OCI-LY7 (cell line): ENCODE results near the gene OR2T2. TPM values are rescaled to one million over a fixed set of nuclear protein-coding genes. Genes with fewer than 3 reads are reported as not detected.
A peak's percentile ranks its signal among the peaks of the same experiment; 100 is the strongest.
"Not testable (repeated sequence)": the region's sequence is repeated elsewhere in the genome, so short reads cannot be mapped to it uniquely, and the experiment has no call there.

Source experiments
- BruUV-seq: library from RNA; stranded (reverse); fragments of 400-500 nt; replicated peaks from 2 replicates; lab custom pipeline; 2021; lab: Mats Ljungman, UMichigan
- CTCF ChIA-PET: fragments of 300-600 bp; sonication (Branson Sonifier 250); formaldehyde crosslinking; loops from one replicate; lab custom pipeline; 2022; ENCODE audit warnings: antibody characterized with exemption; ENCODE audit not compliant: unreplicated experiment; lab: Charles Lee
- POLR2A ChIA-PET: fragments of 300-600 bp; sonication (Branson Sonifier 250); formaldehyde crosslinking; loops from one replicate; lab custom pipeline; 2022; ENCODE audit warnings: antibody characterized with exemption; lab: Charles Lee
- DNase-seq: peaks from one replicate; pipeline ENCODE4 v3.0.0-alpha.2; 2015; ENCODE audit warnings: low spot score
- H2AFZ ChIP-seq: fragments of 200-600 bp; sonication (generic), shearing (Covaris generic); 2 replicates; pipeline ENCODE4 v1.6.1; 2014; ENCODE audit warnings: mild to moderate bottlenecking, antibody characterized with exemption, low read length, moderate library complexity
- H3K27ac ChIP-seq: fragments of 200-600 bp; sonication (generic); 2 replicates; pipeline ENCODE4 v1.5.1; 2014; ENCODE audit warnings: mixed run types, low read depth, mild to moderate bottlenecking, moderate library complexity, low read length, inconsistent platforms; ENCODE audit not compliant: poor library complexity, severe bottlenecking
- H3K36me3 ChIP-seq: fragments of 200-600 bp; sonication (generic); 2 replicates; pipeline ENCODE4 v1.6.1; 2014; ENCODE audit warnings: mild to moderate bottlenecking, antibody characterized with exemption, low read length, moderate library complexity, mixed read lengths; ENCODE audit not compliant: insufficient read depth
- H3K4me1 ChIP-seq: fragments of 200-600 bp; sonication (generic); 2 replicates; pipeline ENCODE4 v1.5.1; 2014; ENCODE audit warnings: mild to moderate bottlenecking, low read length; ENCODE audit not compliant: insufficient read depth, poor library complexity, severe bottlenecking
- H3K4me2 ChIP-seq: fragments of 200-600 bp; sonication (generic); 2 replicates; pipeline ENCODE4 v1.6.1; 2014; ENCODE audit warnings: mild to moderate bottlenecking, low read length
- H3K4me3 ChIP-seq: fragments of 200-600 bp; sonication (generic); 2 replicates; pipeline ENCODE4 v1.5.1; 2014; ENCODE audit warnings: mild to moderate bottlenecking, low read depth, low read length; ENCODE audit not compliant: poor library complexity, severe bottlenecking
- H3K79me2 ChIP-seq: fragments of 200-600 bp; sonication (generic); 2 replicates; pipeline ENCODE4 v1.6.1; 2016; ENCODE audit warnings: low read depth, mild to moderate bottlenecking, low read length, moderate library complexity, mixed read lengths; ENCODE audit not compliant: insufficient read depth
- H3K9me2 ChIP-seq: fragments of 200-600 bp; sonication (generic); 2 replicates; pipeline ENCODE4 v1.6.1; 2016; ENCODE audit warnings: mild to moderate bottlenecking, low read length, mixed read lengths; ENCODE audit not compliant: insufficient read depth
- H3K9me3 ChIP-seq: fragments of 200-600 bp; sonication (generic); 2 replicates; pipeline ENCODE4 v1.6.1; 2014; ENCODE audit warnings: mild to moderate bottlenecking, mixed run types, low read length, mixed read lengths
- H4K20me1 ChIP-seq: fragments of 200-600 bp; sonication (generic); 2 replicates; pipeline ENCODE4 v1.6.1; 2014; ENCODE audit warnings: mild to moderate bottlenecking, antibody characterized with exemption, low read length, moderate library complexity, mixed read lengths; ENCODE audit not compliant: insufficient read depth
- EZH2phosphoT487 ChIP-seq: fragments of 200-600 bp; sonication (generic); IDR thresholded peaks from 2 replicates; pipeline ENCODE4 v1.6.1; 2018; ENCODE audit warnings: low read depth, borderline replicate concordance, mild to moderate bottlenecking, mixed run types, antibody characterized with exemption, low read length, moderate library complexity, mixed read lengths
- intact Hi-C: fragments of 100-400 bp; cut with micrococcal nuclease; formaldehyde crosslinking; loops from one replicate; pipeline ENCODE4 v1.10.0; 2022; ENCODE audit not compliant: unreplicated experiment
- total RNA-seq, 2 experiments: library from RNA; depleted of rRNA in 1 of 2; stranded (reverse); fragments of >200 nt in 1 of 2; shearing (Covaris generic) in 1 of 2; gene quantifications; 2 replicates each; pipeline ENCODE4 v1.2.3, GENCODE V29; 2014 to 2022
- TF ChIP-seq, protein P1 (sequence below): fragments of 200-600 bp; sonication (generic); conservative IDR thresholded peaks from 2 replicates; pipeline ENCODE4 v1.5.1; 2014; ENCODE audit warnings: mild to moderate bottlenecking, antibody characterized with exemption, low read length, moderate library complexity, mixed read lengths

OR2T2 gene
- total RNA-seq, 2 experiments from 2014 or later = not detected

DNA sequence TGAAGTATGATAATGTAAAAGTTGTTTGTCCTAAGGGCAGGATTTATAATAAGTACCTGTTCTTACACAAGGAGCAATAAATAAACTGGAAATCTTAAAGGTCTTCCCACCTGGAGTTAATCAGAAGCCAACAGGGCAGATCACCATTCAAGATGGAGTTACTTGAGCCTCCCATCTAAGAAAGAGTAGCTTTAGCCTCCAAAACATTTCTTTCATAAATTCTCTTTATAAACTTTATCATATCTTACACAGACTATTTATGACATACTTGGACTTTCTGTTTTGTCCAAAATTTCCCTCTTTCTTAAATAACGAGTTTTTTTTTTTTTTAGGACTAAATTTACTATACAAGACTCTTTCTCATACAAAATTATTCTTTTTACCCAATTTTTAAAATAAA lies 24.1 kb upstream of the OR2T2 start:
- intact Hi-C loops = no loop called here
- Histone ChIP-seq H3K36me3 (no peaks in the 10 kb centered on the region), H3K79me2 (no peaks in the 10 kb centered on the region), H3K4me1 (no peaks in the 10 kb centered on the region), H3K27ac (no peak overlapping the region), H3K9me2 (no peaks in the 10 kb centered on the region), H4K20me1 (no peaks in the 10 kb centered on the region), H3K4me2 (no peak overlapping the region), H2AFZ (no peak overlapping the region), H3K4me3 (no peak overlapping the region), H3K9me3 (peaks cover 6% of the 10 kb centered on the region; the same call in 1 of the 2 replicates)
- DNase-seq = peak; percentile 8
- POLR2A ChIA-PET = no interaction called here
- CTCF ChIA-PET = no interaction called here
- TF ChIP-seq, protein P1, sequence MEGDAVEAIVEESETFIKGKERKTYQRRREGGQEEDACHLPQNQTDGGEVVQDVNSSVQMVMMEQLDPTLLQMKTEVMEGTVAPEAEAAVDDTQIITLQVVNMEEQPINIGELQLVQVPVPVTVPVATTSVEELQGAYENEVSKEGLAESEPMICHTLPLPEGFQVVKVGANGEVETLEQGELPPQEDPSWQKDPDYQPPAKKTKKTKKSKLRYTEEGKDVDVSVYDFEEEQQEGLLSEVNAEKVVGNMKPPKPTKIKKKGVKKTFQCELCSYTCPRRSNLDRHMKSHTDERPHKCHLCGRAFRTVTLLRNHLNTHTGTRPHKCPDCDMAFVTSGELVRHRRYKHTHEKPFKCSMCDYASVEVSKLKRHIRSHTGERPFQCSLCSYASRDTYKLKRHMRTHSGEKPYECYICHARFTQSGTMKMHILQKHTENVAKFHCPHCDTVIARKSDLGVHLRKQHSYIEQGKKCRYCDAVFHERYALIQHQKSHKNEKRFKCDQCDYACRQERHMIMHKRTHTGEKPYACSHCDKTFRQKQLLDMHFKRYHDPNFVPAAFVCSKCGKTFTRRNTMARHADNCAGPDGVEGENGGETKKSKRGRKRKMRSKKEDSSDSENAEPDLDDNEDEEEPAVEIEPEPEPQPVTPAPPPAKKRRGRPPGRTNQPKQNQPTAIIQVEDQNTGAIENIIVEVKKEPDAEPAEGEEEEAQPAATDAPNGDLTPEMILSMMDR = no peak
- TF ChIP-seq EZH2phosphoT487 = no peak
- BruUV-seq = no TSS peak

DNA sequence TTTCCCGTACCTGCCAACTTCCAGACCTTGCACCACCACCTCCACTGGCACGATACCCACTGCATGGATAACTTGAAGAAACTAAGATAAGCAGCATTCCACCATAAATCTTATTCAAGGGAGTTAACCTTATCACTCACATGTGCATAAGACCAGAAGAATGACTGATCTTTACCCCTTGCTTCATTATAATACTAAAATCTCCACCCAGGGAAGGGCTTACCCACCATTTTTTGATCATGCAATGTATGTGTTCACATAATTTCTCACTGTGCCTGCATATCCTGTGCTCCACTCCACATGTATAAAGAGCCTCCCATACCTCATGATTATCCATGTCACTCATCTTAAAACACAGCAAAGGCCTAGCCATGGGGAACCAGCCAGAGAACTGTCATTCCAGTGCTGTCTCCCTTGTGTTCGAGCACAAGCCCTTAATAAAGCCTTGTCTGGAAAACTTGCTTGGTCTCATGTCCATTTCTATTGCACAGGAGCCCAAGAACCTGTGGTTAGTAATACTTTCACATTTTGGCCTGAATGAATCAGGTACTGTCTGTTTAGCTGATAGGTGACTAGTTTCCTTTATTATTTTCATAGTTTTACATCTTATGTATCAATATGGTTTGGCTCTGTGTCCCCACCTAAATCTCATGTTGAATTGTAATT lies 17.8 kb upstream of the OR2T2 start:
- H3K79me2 ChIP-seq, POLR2A ChIA-PET, DNase-seq, CTCF ChIA-PET, H3K4me3 ChIP-seq, H4K20me1 ChIP-seq, H3K9me3 ChIP-seq, H3K4me2 ChIP-seq, H2AFZ ChIP-seq, H3K27ac ChIP-seq, intact Hi-C loops, H3K36me3 ChIP-seq, H3K9me2 ChIP-seq, BruUV-seq, H3K4me1 ChIP-seq: not testable (repeated sequence)

DNA sequence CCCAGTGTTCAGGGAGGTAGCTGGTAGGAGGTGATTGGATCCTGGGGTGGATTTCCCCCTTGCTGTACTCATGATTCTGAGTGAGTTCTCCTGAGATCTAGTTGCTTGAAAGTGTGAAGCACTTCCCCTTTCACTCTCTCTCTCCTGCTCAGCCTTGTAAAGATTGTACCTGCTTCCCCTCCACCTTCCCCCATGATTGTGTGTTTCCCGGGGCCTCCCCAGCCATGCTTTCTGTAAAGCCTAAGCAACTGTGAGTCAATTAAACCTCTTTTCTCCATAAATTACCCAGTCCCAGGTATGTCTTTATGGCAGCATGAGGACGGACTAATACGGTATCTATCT lies 17.3 kb upstream of the OR2T2 start:
- POLR2A ChIA-PET, H3K27ac ChIP-seq, H3K4me2 ChIP-seq: not testable (repeated sequence)

DNA sequence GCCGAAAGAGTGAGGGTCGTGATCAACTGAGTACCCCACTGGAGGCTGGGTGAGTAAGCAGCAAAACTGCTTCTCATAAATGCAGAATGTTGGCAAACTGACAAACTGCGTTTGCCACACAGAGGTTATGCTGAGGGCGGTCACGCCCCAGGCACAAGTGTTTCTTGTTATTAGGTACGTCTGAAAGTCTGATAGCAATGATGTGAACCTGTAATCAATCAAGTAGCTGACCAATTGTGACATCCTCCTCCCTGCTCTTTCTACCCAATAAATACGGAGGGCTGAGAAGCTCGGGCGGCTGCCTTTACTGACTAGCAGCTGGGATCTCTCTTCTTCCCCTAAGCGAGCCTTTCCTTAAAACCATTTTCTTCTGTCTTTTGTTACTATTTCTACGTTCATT lies 13.8 kb upstream of the OR2T2 start:
- POLR2A ChIA-PET, H3K9me2 ChIP-seq, H3K4me2 ChIP-seq, H2AFZ ChIP-seq, BruUV-seq, H3K36me3 ChIP-seq, DNase-seq, H3K4me1 ChIP-seq, CTCF ChIA-PET, H4K20me1 ChIP-seq, H3K27ac ChIP-seq, H3K4me3 ChIP-seq, H3K79me2 ChIP-seq, H3K9me3 ChIP-seq, intact Hi-C loops: not testable (repeated sequence)

More for the DNA sequence above, 17.3 kb upstream of the OR2T2 start:
- H2AFZ ChIP-seq, intact Hi-C loops, H3K4me1 ChIP-seq, CTCF ChIA-PET, DNase-seq, H3K36me3 ChIP-seq, H3K79me2 ChIP-seq, BruUV-seq, H4K20me1 ChIP-seq, H3K9me2 ChIP-seq, H3K9me3 ChIP-seq, H3K4me3 ChIP-seq: not testable (repeated sequence)

DNA sequence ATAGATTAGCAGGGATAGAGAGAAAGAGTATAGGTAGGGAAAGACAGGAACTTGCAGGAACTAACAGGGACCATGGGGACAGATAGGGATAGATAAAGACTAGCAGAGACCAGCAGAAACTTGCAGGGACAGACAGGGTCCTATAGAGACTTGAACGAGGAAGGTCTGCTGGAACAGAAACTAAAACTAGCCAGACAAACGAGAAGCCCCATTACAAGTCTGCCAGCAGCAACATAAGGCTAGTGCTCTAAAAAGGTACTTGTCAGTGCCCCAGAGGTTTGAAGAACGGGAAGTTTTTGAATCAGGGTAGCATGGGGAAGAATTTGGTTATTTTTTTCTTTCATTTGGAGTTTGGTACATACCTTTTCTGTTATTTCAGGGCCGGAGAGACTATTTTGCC lies 13.2 kb upstream of the OR2T2 start:
- POLR2A ChIA-PET, H3K79me2 ChIP-seq, H3K4me1 ChIP-seq, CTCF ChIA-PET, DNase-seq, H3K9me3 ChIP-seq, BruUV-seq, H3K27ac ChIP-seq, H3K4me2 ChIP-seq, H2AFZ ChIP-seq, H3K9me2 ChIP-seq, intact Hi-C loops, H3K36me3 ChIP-seq, H3K4me3 ChIP-seq, H4K20me1 ChIP-seq: not testable (repeated sequence)
